Thyroid gland (tissue), 4 donors: Measurements from ENCODE around the gene RETN.

Experiments used
- CTCF ChIP-seq, 6 experiments: fragments of 200-600 bp in 3 of 6; fragments of 450-650 bp in 3 of 6; sonication (generic) in 3 of 6; IDR thresholded peaks; one replicate each; pipeline ENCODE4 v1.5.1; 2016 to 2019; ENCODE audit warnings: antibody characterized with exemption in 6 of 6, mild to moderate bottlenecking in 2 of 6, inconsistent platforms in 1 of 6, moderate library complexity in 1 of 6
- POLR2A ChIP-seq, 2 donors: fragments of 450-650 bp; IDR thresholded peaks; one replicate each; pipeline ENCODE4 v1.6.1; 2017; ENCODE audit warnings: antibody characterized with exemption in 2 of 2, mild to moderate bottlenecking in 2 of 2, moderate library complexity in 1 of 2

DNA sequence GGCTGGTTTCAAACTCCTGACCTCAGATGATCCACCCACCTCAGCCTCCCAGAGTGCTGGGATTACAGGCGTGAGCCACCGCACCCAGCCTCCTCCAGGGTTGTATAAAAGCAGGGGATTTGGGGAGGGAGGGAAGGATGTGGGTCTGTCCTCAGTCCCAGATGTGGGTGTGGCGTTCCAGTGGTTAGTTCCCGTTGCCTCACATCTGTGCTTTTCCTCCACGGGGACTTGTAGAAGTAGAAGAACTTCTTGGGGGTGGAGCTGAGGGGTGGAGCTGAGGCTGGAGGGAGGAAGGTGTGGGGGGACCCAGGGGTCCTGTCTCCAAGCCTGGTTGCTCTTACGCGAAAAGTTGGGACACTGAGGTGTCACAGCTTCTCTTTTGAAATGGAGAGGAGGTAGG, 7.5 kb downstream of the RETN start:
- TF ChIP-seq CTCF (IDR thresholded peaks at IDR 0.05) (no peak), POLR2A (IDR thresholded peaks at IDR 0.05) (no peak)
